NCI-H1417 treated with DMSO at 0.1 percent for 48 hours (cell line): ENCODE results near the gene GRAMD4.
"Not testable (repeated sequence)": the region's sequence is repeated elsewhere in the genome, so short reads cannot be mapped to it uniquely, and the experiment has no call there.

Source experiments
- DNase-seq: peaks from one replicate; lab custom pipeline; 2025; lab: John Stamatoyannopoulos, UW

GRAMD4 gene

GRCh38 chr22:46637711-46638600 is 17.8 kb downstream of the GRAMD4 start:
- no peak for DNase-seq

GRCh38 chr22:46638601-46639431 is 18.6 kb downstream of the GRAMD4 start:
- DNase-seq: no peak

- no peak for DNase-seq
Measured at GRCh38 chr22:46639843-46640242, 19.7 kb downstream of the GRAMD4 start.

GRCh38 chr22:46640293-46641055 is 20.3 kb downstream of the GRAMD4 start:
- DNase-seq: no peak

- DNase-seq: no peak
Measured at GRCh38 chr22:46641811-46642266, 21.7 kb downstream of the GRAMD4 start.

GRCh38 chr22:46642840-46643480 is 22.8 kb downstream of the GRAMD4 start:
- not testable (repeated sequence) for DNase-seq

GRCh38 chr22:46646531-46647215 is 26.5 kb downstream of the GRAMD4 start:
- DNase-seq: no peak

- DNase-seq: not testable (repeated sequence)
Measured at GRCh38 chr22:46648225-46648820, 28.1 kb downstream of the GRAMD4 start.

- DNase-seq: no peak
Measured at GRCh38 chr22:46649141-46650077, 29.2 kb downstream of the GRAMD4 start.

- no peak for DNase-seq
Measured at GRCh38 chr22:46650078-46650810, 30.1 kb downstream of the GRAMD4 start.

- no peak for DNase-seq
Measured at GRCh38 chr22:46651316-46651715, 31.1 kb downstream of the GRAMD4 start.

GRCh38 chr22:46652081-46652846 is 32.1 kb downstream of the GRAMD4 start:
- DNase-seq: no peak

- DNase-seq: no peak
Measured at GRCh38 chr22:46652847-46653331, 32.7 kb downstream of the GRAMD4 start.

GRCh38 chr22:46653596-46653995 is 33.4 kb downstream of the GRAMD4 start:
- no peak for DNase-seq

GRCh38 chr22:46654426-46654825 is 34.2 kb downstream of the GRAMD4 start:
- DNase-seq: no peak

- DNase-seq: no peak
Measured at GRCh38 chr22:46654927-46655595, 34.9 kb downstream of the GRAMD4 start.
